ENCODE measurements around the gene PHF12. TPM values are rescaled to one million over a fixed set of nuclear protein-coding genes. Genes with fewer than 3 reads are reported as not detected.

The PHF12 gene
- total and polyA plus RNA-seq, 10 of the 15 experiments (the other 5 are each of a cell fraction or from before 2014, with no cell fraction given): 1.3 to 43.9 (median 19.2) TPM

GRCh38 chr17:28969706-28970393 lies 18.5 kb upstream of the PHF12 start:
- Histone ChIP-seq H3K4me3 (no peak overlapping the region), H3K4me1 (ENCODE audit: control insufficient read depth, insufficient read depth, low read length) (peaks cover 3% of the 10 kb centered on the region; the same call in 1 of the 2 replicates), H4K20me1 (ENCODE audit: control insufficient read depth, insufficient read depth) (no peaks in the 10 kb centered on the region), H3K9ac (ENCODE audit: control insufficient read depth, insufficient read depth, low read length) (no peak overlapping the region), H2AFZ (ENCODE audit: control insufficient read depth, low read depth, low read length) (no peak overlapping the region), H3K9me3 (replicated peaks; ENCODE audit: control insufficient read depth, insufficient read depth, low read length) (no peaks in the 10 kb centered on the region), H3K4me2 (ENCODE audit: control insufficient read depth, insufficient read depth) (no peak overlapping the region), H3K79me2 (ENCODE audit: control insufficient read depth, insufficient read depth, low read length) (no peaks in the 10 kb centered on the region), H3K36me3 (ENCODE audit: control insufficient read depth in 2 of 2, insufficient read depth in 2 of 2, low read length in 1 of 2) (no peaks in the 10 kb centered on the region), H3K27me3 (replicated peaks in 1 of 2; ENCODE audit: control insufficient read depth in 2 of 2, insufficient read depth in 2 of 2, low read length in 1 of 2) (no peaks in the 10 kb centered on the region), H3K27ac (ENCODE audit: control insufficient read depth, insufficient read depth) (no peak overlapping the region)
- CTCF ChIA-PET: interaction anchor here (3.5 to 4.1 kb wide), 2 partner anchors 142 to 148 kb away, joined by 21 to 36 read pairs; no protein-coding TSS in a partner anchor
- BruUV-seq (replicated peaks): no TSS peak
- POLR2A ChIA-PET: interaction anchor here (0.5 kb wide), 1 partner anchor 362 kb away, joined by 4 read pairs; no protein-coding TSS in a partner anchor
- FAIRE-seq (no peak), ATAC-seq (no peak), DNase-seq (ENCODE audit: low read depth, low spot score) (no peak)
- in situ Hi-C loops (cut with MboI) (loop anchor here (5.0 kb wide), 1 partner anchor 152 kb away; no protein-coding TSS in a partner anchor), intact Hi-C loops (cut with micrococcal nuclease; ENCODE audit: unreplicated experiment) (loop anchor here (5.0 to 10.0 kb wide), 2 partner anchors 47 to 85 kb away; no protein-coding TSS in a partner anchor)
- RAD21 ChIA-PET (ENCODE audit: unreplicated experiment): no interaction called here
- SMC1A ChIA-PET (ENCODE audit: uncharacterized antibody, unreplicated experiment): interaction anchor here (0.8 to 1.3 kb wide), 2 partner anchors 79 to 147 kb away, joined by 3 read pairs; no protein-coding TSS in a partner anchor
- no peak for TF ChIP-seq NKRF (conservative IDR thresholded peaks at IDR 0.05)
- no peak for TF ChIP-seq IRF5 (IDR thresholded peaks at IDR 0.05; ENCODE audit: borderline replicate concordance)
- TF ChIP-seq ZNF622 (IDR thresholded peaks at IDR 0.05): no peak
- no peak for TF ChIP-seq ZNF274 (IDR thresholded peaks at IDR 0.05; ENCODE audit: insufficient read depth, insufficient read length)
- TF ChIP-seq ZBED1 (IDR thresholded peaks at IDR 0.05; ENCODE audit: borderline replicate concordance): no peak
- WGBS (ENCODE audit: insufficient coverage, insufficient replicate concordance, low lambda C conversion rate, missing lambda C conversion rate): 51% methylated on average over 12 of the region's 12 CpGs

Measured in GM12878 (cell line).